Measurements from ENCODE around the gene TMEM106A. TPM values are rescaled to one million over a fixed set of nuclear protein-coding genes. Genes with fewer than 3 reads are reported as not detected.
"Not testable (repeated sequence)": the region's sequence is repeated elsewhere in the genome, so short reads cannot be mapped to it uniquely, and the experiment has no call there.

Gene TMEM106A
- total and polyA plus RNA-seq, 4 donors: 2.3 to 6.9 (median 4.2) TPM

- WGBS (ENCODE audit: insufficient coverage): 100% methylated on average over 4 of the region's 7 CpGs
- no peak for DNase-seq (ENCODE audit: low read depth in 4 of 6, low spot score in 6 of 6)
- H3K4me3 ChIP-seq (ENCODE audit: low read depth, low read length): no peak overlapping the region
These were observed 14.7 kb downstream of the TMEM106A start for GRCh38 chr17:43226393-43226792.

GRCh38 chr17:43228020-43228782 is 16.5 kb downstream of the TMEM106A start, which contains the start of gene CCDC200:
Gene CCDC200, minus strand, starts transcription at chr17:43228623. Its CDS starts 69 bp downstream, at chr17:43228554.
- H3K9me3 ChIP-seq (ENCODE audit: control insufficient read depth, insufficient read depth, low read length); DNase-seq (ENCODE audit: low read depth in 4 of 6, low spot score in 6 of 6); H3K4me3 ChIP-seq (ENCODE audit: low read depth, low read length); H3K4me1 ChIP-seq (ENCODE audit: control insufficient read depth, insufficient read depth, low read length); H3K27me3 ChIP-seq (ENCODE audit: control insufficient read depth, insufficient read depth, low read length); H3K36me3 ChIP-seq (ENCODE audit: control insufficient read depth, insufficient read depth, low read length); H3K27ac ChIP-seq (ENCODE audit: low read depth, low read length): not testable (repeated sequence)
- no CpG with 5 or more reads among the region's 7 CpGs for WGBS (ENCODE audit: insufficient coverage)

More at GRCh38 chr17:43226393-43226792, 14.7 kb downstream of the TMEM106A start:
- Histone ChIP-seq H3K36me3 (ENCODE audit: control insufficient read depth, insufficient read depth, low read length) (peaks cover 5% of the 10 kb centered on the region), H3K4me1 (ENCODE audit: control insufficient read depth, insufficient read depth, low read length) (no peaks in the 10 kb centered on the region), H3K27me3 (ENCODE audit: control insufficient read depth, insufficient read depth, low read length) (no peaks in the 10 kb centered on the region), H3K9me3 (ENCODE audit: control insufficient read depth, insufficient read depth, low read length) (no peaks in the 10 kb centered on the region), H3K27ac (ENCODE audit: low read depth, low read length) (no peak overlapping the region)

- not testable (repeated sequence) for H3K9me3 ChIP-seq (ENCODE audit: control insufficient read depth, insufficient read depth, low read length); H3K27me3 ChIP-seq (ENCODE audit: control insufficient read depth, insufficient read depth, low read length); DNase-seq (ENCODE audit: low read depth in 4 of 6, low spot score in 6 of 6); H3K27ac ChIP-seq (ENCODE audit: low read depth, low read length); H3K4me1 ChIP-seq (ENCODE audit: control insufficient read depth, insufficient read depth, low read length); H3K36me3 ChIP-seq (ENCODE audit: control insufficient read depth, insufficient read depth, low read length); H3K4me3 ChIP-seq (ENCODE audit: low read depth, low read length)
- 90% methylated on average over 2 of the region's 40 CpGs for WGBS (ENCODE audit: insufficient coverage)
These were observed 19.7 kb downstream of the TMEM106A start for GRCh38 chr17:43231205-43232020.

- H3K4me3 ChIP-seq (ENCODE audit: low read depth, low read length); DNase-seq (ENCODE audit: low read depth in 4 of 6, low spot score in 6 of 6); H3K27ac ChIP-seq (ENCODE audit: low read depth, low read length); H3K27me3 ChIP-seq (ENCODE audit: control insufficient read depth, insufficient read depth, low read length); H3K9me3 ChIP-seq (ENCODE audit: control insufficient read depth, insufficient read depth, low read length); H3K36me3 ChIP-seq (ENCODE audit: control insufficient read depth, insufficient read depth, low read length); H3K4me1 ChIP-seq (ENCODE audit: control insufficient read depth, insufficient read depth, low read length): not testable (repeated sequence)
- 80% methylated on average over 9 of the region's 24 CpGs for WGBS (ENCODE audit: insufficient coverage)
These were observed 20.5 kb downstream of the TMEM106A start for GRCh38 chr17:43232021-43232699.

GRCh38 chr17:43233263-43233662 is 21.6 kb downstream of the TMEM106A start:
- not testable (repeated sequence) for H3K36me3 ChIP-seq (ENCODE audit: control insufficient read depth, insufficient read depth, low read length); H3K27me3 ChIP-seq (ENCODE audit: control insufficient read depth, insufficient read depth, low read length); H3K27ac ChIP-seq (ENCODE audit: low read depth, low read length); DNase-seq (ENCODE audit: low read depth in 4 of 6, low spot score in 6 of 6); H3K4me1 ChIP-seq (ENCODE audit: control insufficient read depth, insufficient read depth, low read length); H3K9me3 ChIP-seq (ENCODE audit: control insufficient read depth, insufficient read depth, low read length); H3K4me3 ChIP-seq (ENCODE audit: low read depth, low read length)
- no CpG with 5 or more reads among the region's 15 CpGs for WGBS (ENCODE audit: insufficient coverage)

GRCh38 chr17:43233877-43234276 is 22.2 kb downstream of the TMEM106A start, which contains the start of gene RNU2-1:
Gene RNU2-1, minus strand, starts transcription at chr17:43233977.
- not testable (repeated sequence) for H3K9me3 ChIP-seq (ENCODE audit: control insufficient read depth, insufficient read depth, low read length); H3K27me3 ChIP-seq (ENCODE audit: control insufficient read depth, insufficient read depth, low read length); H3K27ac ChIP-seq (ENCODE audit: low read depth, low read length); H3K4me3 ChIP-seq (ENCODE audit: low read depth, low read length); H3K4me1 ChIP-seq (ENCODE audit: control insufficient read depth, insufficient read depth, low read length); DNase-seq (ENCODE audit: low read depth in 4 of 6, low spot score in 6 of 6); H3K36me3 ChIP-seq (ENCODE audit: control insufficient read depth, insufficient read depth, low read length)
- WGBS (ENCODE audit: insufficient coverage): no CpG with 5 or more reads among the region's 31 CpGs

GRCh38 chr17:43239597-43239996 is 27.9 kb downstream of the TMEM106A start:
- WGBS (ENCODE audit: insufficient coverage): no CpG with 5 or more reads among the region's 26 CpGs
- H3K27ac ChIP-seq (ENCODE audit: low read depth, low read length); H3K27me3 ChIP-seq (ENCODE audit: control insufficient read depth, insufficient read depth, low read length); DNase-seq (ENCODE audit: low read depth in 4 of 6, low spot score in 6 of 6); H3K4me3 ChIP-seq (ENCODE audit: low read depth, low read length); H3K9me3 ChIP-seq (ENCODE audit: control insufficient read depth, insufficient read depth, low read length); H3K4me1 ChIP-seq (ENCODE audit: control insufficient read depth, insufficient read depth, low read length); H3K36me3 ChIP-seq (ENCODE audit: control insufficient read depth, insufficient read depth, low read length): not testable (repeated sequence)

- not testable (repeated sequence) for H3K27ac ChIP-seq (ENCODE audit: low read depth, low read length); H3K27me3 ChIP-seq (ENCODE audit: control insufficient read depth, insufficient read depth, low read length); H3K9me3 ChIP-seq (ENCODE audit: control insufficient read depth, insufficient read depth, low read length); H3K4me3 ChIP-seq (ENCODE audit: low read depth, low read length); H3K36me3 ChIP-seq (ENCODE audit: control insufficient read depth, insufficient read depth, low read length); DNase-seq (ENCODE audit: low read depth in 4 of 6, low spot score in 6 of 6); H3K4me1 ChIP-seq (ENCODE audit: control insufficient read depth, insufficient read depth, low read length)
- no CpG with 5 or more reads among the region's 34 CpGs for WGBS (ENCODE audit: insufficient coverage)
These were observed 29.1 kb downstream of the TMEM106A start for GRCh38 chr17:43240596-43241352.

- not testable (repeated sequence) for H3K36me3 ChIP-seq (ENCODE audit: control insufficient read depth, insufficient read depth, low read length); H3K4me3 ChIP-seq (ENCODE audit: low read depth, low read length); DNase-seq (ENCODE audit: low read depth in 4 of 6, low spot score in 6 of 6); H3K4me1 ChIP-seq (ENCODE audit: control insufficient read depth, insufficient read depth, low read length); H3K27me3 ChIP-seq (ENCODE audit: control insufficient read depth, insufficient read depth, low read length); H3K27ac ChIP-seq (ENCODE audit: low read depth, low read length); H3K9me3 ChIP-seq (ENCODE audit: control insufficient read depth, insufficient read depth, low read length)
- WGBS (ENCODE audit: insufficient coverage): no CpG with 5 or more reads among the region's 23 CpGs
These were observed 34.8 kb downstream of the TMEM106A start for GRCh38 chr17:43246456-43246855.
